ENCODE measurements around the gene ATP2B3. TPM values are rescaled to one million over a fixed set of nuclear protein-coding genes. Genes with fewer than 3 reads are reported as not detected.

ATP2B3 gene
- total and polyA plus RNA-seq, 2 of the 4 experiments (the other 2 are of a cell fraction) = under 0.01 to 0.03 TPM

DNA sequence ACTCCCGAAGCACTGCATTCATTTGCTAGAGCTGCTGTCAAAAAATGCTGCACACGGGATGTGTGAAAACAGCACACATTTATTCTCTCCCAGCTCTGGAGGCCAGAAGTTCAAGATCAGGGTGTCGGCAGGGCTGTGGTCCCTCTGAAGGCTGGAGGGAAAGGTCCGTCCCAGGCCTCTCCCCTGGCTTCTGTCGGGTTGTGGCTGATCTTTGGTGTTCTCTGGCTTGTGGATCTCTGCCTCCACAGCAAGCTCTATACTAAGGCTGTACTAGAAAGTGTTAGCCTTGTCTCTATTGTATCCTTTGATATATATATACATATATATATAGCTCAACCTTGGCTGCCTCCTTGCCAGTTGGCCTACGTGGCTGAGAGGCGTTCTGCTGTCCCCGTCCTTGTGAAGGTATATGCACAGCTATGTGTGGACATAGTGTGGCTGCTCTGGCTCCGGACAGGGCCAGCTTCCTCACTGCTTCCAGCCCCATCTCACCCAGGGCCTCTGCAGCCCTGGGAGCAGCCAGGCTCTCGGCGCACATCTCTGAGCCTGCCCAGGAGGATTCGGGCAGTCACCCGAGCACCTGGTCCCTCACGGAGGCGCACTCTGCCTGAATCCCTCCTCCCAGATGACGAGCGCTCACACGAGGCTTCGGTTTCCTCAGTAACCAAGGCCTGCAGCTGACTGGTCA is 114.6 kb downstream of the ATP2B3 start:
- H4K5ac ChIP-seq (ENCODE audit: low read depth, low read length) = no peak overlapping the region
- no peak for TF ChIP-seq CEBPB (IDR thresholded peaks at IDR 0.05; ENCODE audit: low read depth, low read length)
- TF ChIP-seq MAFK (IDR thresholded peaks at IDR 0.05; ENCODE audit: low read depth, low read length) = no peak
- TF ChIP-seq RFX5 (IDR thresholded peaks at IDR 0.05; ENCODE audit: low read depth, low read length) = no peak
- TF ChIP-seq MXI1 (IDR thresholded peaks at IDR 0.05; ENCODE audit: borderline replicate concordance, low read depth, low read length) = no peak

More for the DNA sequence above, 114.6 kb downstream of the ATP2B3 start:
- Histone ChIP-seq H3K27ac (ENCODE audit: insufficient read depth, low read length) (no peak overlapping the region), H3K4me1 (ENCODE audit: control insufficient read depth, insufficient read depth, low read length) (no peaks in the 10 kb centered on the region), H3K18ac (ENCODE audit: low read depth, low read length) (no peak overlapping the region), H3K27me3 (ENCODE audit: control insufficient read depth, insufficient read depth, low read length) (peaks cover 30% of the 10 kb centered on the region), H3K79me1 (ENCODE audit: low read depth in 1 of 2, low read length in 2 of 2) (no peaks in the 10 kb centered on the region), H2BK120ac (ENCODE audit: low read depth, low read length) (no peak overlapping the region), H3K4me3 (ENCODE audit: insufficient read depth, low read depth, low read length) (no peak overlapping the region), H3K9ac (ENCODE audit: low read depth, low read length) (no peak overlapping the region), H2AK5ac (ENCODE audit: low read depth, low read length) (no peak overlapping the region), H3K56ac (ENCODE audit: extremely low read depth, insufficient read depth, low read length) (no peak overlapping the region), H3K4me2 (ENCODE audit: low read depth, low read length) (no peak overlapping the region), H4K91ac (ENCODE audit: insufficient read depth, low read depth, low read length) (no peak overlapping the region), H3K4ac (ENCODE audit: low read depth, low read length) (no peak overlapping the region), H4K20me1 (ENCODE audit: insufficient read depth, low read length) (no peaks in the 10 kb centered on the region), H4K8ac (ENCODE audit: low read depth in 2 of 2, low read length in 2 of 2) (no peak overlapping the region), H2BK5ac (ENCODE audit: low read depth, low read length, poor library complexity, severe bottlenecking) (no peak overlapping the region), H3K9me3 (ENCODE audit: control insufficient read depth, insufficient read depth, low read length) (peaks cover 8% of the 10 kb centered on the region), H3K23ac (ENCODE audit: low read depth, low read length) (no peak overlapping the region), H2BK15ac (ENCODE audit: low read depth, low read length) (no peak overlapping the region), H2BK20ac (ENCODE audit: low read depth, low read length) (no peak overlapping the region), H2AFZ (replicated peaks; ENCODE audit: low read length, poor library complexity) (no peak overlapping the region), H3K9me1 (ENCODE audit: insufficient read depth, low read length) (no peaks in the 10 kb centered on the region), H3K14ac (replicated peaks; ENCODE audit: low read depth, low read length) (no peak overlapping the region), H3K36me3 (ENCODE audit: control insufficient read depth, insufficient read depth, low read length) (no peaks in the 10 kb centered on the region), H2AK9ac (replicated peaks; ENCODE audit: low read depth, low read length, poor library complexity) (no peak overlapping the region)
- ATAC-seq (ENCODE audit: low read depth) (no peak), DNase-seq (no peak)
- no TSS peak for BruUV-seq (replicated peaks)
- intact Hi-C loops (cut with micrococcal nuclease) (no loop called here), dilution Hi-C loops (cut with HindIII; ENCODE audit: low sequenced_read_pairs, unreplicated experiment) (no loop called here), in situ Hi-C loops (cut with MboI; ENCODE audit: low sequenced_read_pairs) (no loop called here)
- ChIA-PET CTCF (no interaction called here), POLR2A (ENCODE audit: unreplicated experiment) (no interaction called here)
- 79% methylated on average over 4 of the region's 19 CpGs; no CpG with 5 or more reads in 1 of the 2 experiments for WGBS, 2 experiments (ENCODE audit: extremely low coverage in 2 of 2, insufficient read length in 1 of 2)

Other genes with a start within 250 kb of the ATP2B3 start
- gene PNMA6F, start 195.9 kb upstream of the ATP2B3 start, total RNA-seq (2012; rRNA removed) = not detected in 2 replicates
- not detected in 2 replicates for gene PNMA6F, start 195.9 kb upstream of the ATP2B3 start, polyA plus RNA-seq (2012; rRNA removed)
- gene ZNF275, start 183.5 kb upstream of the ATP2B3 start, total RNA-seq (2012; rRNA removed) = 6.6 and 8.3 TPM in 2 replicates
- gene ZNF275, start 183.5 kb upstream of the ATP2B3 start, polyA plus RNA-seq (2012; rRNA removed) = 9.4 and 9.7 TPM in 2 replicates
- gene PNMA6E, start 116.3 kb upstream of the ATP2B3 start, total RNA-seq (2012; rRNA removed) = not detected in 2 replicates
- not detected in 2 replicates for gene PNMA6E, start 116.3 kb upstream of the ATP2B3 start, polyA plus RNA-seq (2012; rRNA removed)
- gene ZFP92, start 106.2 kb upstream of the ATP2B3 start, total RNA-seq (2012; rRNA removed) = under 0.01 TPM in 2 replicates
- 0.03 and 0.04 TPM in 2 replicates for gene ZFP92, start 106.2 kb upstream of the ATP2B3 start, polyA plus RNA-seq (2012; rRNA removed)
- 0.36 and 0.56 TPM in 2 replicates for gene TREX2, start 71.6 kb upstream of the ATP2B3 start, total RNA-seq (2012; rRNA removed)
- 0.84 and 1.1 TPM in 2 replicates for gene TREX2, start 71.6 kb upstream of the ATP2B3 start, polyA plus RNA-seq (2012; rRNA removed)
- 10.8 TPM in 2 replicates for gene HAUS7, start 47.1 kb upstream of the ATP2B3 start, total RNA-seq (2012; rRNA removed)
- 25.9 and 27.7 TPM in 2 replicates for gene HAUS7, start 47.1 kb upstream of the ATP2B3 start, polyA plus RNA-seq (2012; rRNA removed)
- gene BGN, start 22.7 kb upstream of the ATP2B3 start, total RNA-seq (2012; rRNA removed) = 10.0 and 11.3 TPM in 2 replicates
- 269 and 298 TPM in 2 replicates for gene BGN, start 22.7 kb upstream of the ATP2B3 start, polyA plus RNA-seq (2012; rRNA removed)
- gene CCNQ, start 81.5 kb downstream of the ATP2B3 start, total RNA-seq (2012; rRNA removed) = 26.9 and 27.6 TPM in 2 replicates
- gene CCNQ, start 81.5 kb downstream of the ATP2B3 start, polyA plus RNA-seq (2012; rRNA removed) = 35.2 and 39.1 TPM in 2 replicates
- gene DUSP9, start 129.6 kb downstream of the ATP2B3 start, total RNA-seq (2012; rRNA removed) = under 0.01 TPM in 2 replicates
- gene DUSP9, start 129.6 kb downstream of the ATP2B3 start, polyA plus RNA-seq (2012; rRNA removed) = 0.09 and 0.16 TPM in 2 replicates
- gene PNCK, start 156.2 kb downstream of the ATP2B3 start, total RNA-seq (2012; rRNA removed) = 0.18 TPM in 1 of 2 replicates, not detected in the other
- gene PNCK, start 156.2 kb downstream of the ATP2B3 start, polyA plus RNA-seq (2012; rRNA removed) = 0.13 and 0.22 TPM in 2 replicates
- gene SLC6A8, start 170.3 kb downstream of the ATP2B3 start, total RNA-seq (2012; rRNA removed) = 6.7 and 7.2 TPM in 2 replicates
- gene SLC6A8, start 170.3 kb downstream of the ATP2B3 start, polyA plus RNA-seq (2012; rRNA removed) = 21.1 and 25.5 TPM in 2 replicates
- 166 and 244 TPM in 2 replicates for gene BCAP31, start 206.7 kb downstream of the ATP2B3 start, total RNA-seq (2012; rRNA removed)
- 125 and 131 TPM in 2 replicates for gene BCAP31, start 206.7 kb downstream of the ATP2B3 start, polyA plus RNA-seq (2012; rRNA removed)
- gene ABCD1, start 207.2 kb downstream of the ATP2B3 start, total RNA-seq (2012; rRNA removed) = 4.3 and 4.7 TPM in 2 replicates
- 7.0 and 8.3 TPM in 2 replicates for gene ABCD1, start 207.2 kb downstream of the ATP2B3 start, polyA plus RNA-seq (2012; rRNA removed)
- gene PLXNB3, start 246.6 kb downstream of the ATP2B3 start, total RNA-seq (2012; rRNA removed) = 0.36 and 1.7 TPM in 2 replicates
- gene PLXNB3, start 246.6 kb downstream of the ATP2B3 start, polyA plus RNA-seq (2012; rRNA removed) = 22.3 and 26.9 TPM in 2 replicates